Hepatocyte (in vitro differentiated cells): ENCODE measurements around the gene MDP1. TPM values are rescaled to one million over a fixed set of nuclear protein-coding genes. Genes with fewer than 3 reads are reported as not detected.

ENCODE experiments used
- DNase-seq: peaks from one replicate; pipeline ENCODE4 v3.0.0-alpha.2; 2016; ENCODE audit warnings: low spot score
- H2AFZ ChIP-seq: fragments of 200-600 bp; sonication (generic); 2 replicates; pipeline ENCODE4 v1.6.0; 2016; ENCODE audit warnings: antibody characterized with exemption, mild to moderate bottlenecking
- H3K27ac ChIP-seq: fragments of 200-600 bp; sonication (generic); 2 replicates; pipeline ENCODE4 v1.5.1; 2016; ENCODE audit warnings: mild to moderate bottlenecking
- H3K27me3 ChIP-seq: fragments of 200-600 bp; sonication (generic); 2 replicates; pipeline ENCODE4 v1.6.1; 2016
- H3K36me3 ChIP-seq: fragments of 200-600 bp; sonication (generic); replicated peaks from 2 replicates; pipeline ENCODE4 v1.5.1; 2016; ENCODE audit warnings: low read depth; ENCODE audit not compliant: insufficient read depth
- H3K4me1 ChIP-seq: fragments of 200-600 bp; sonication (generic); 2 replicates; pipeline ENCODE4 v1.5.1; 2016; ENCODE audit warnings: mild to moderate bottlenecking, moderate library complexity; ENCODE audit not compliant: insufficient read depth
- H3K4me2 ChIP-seq: fragments of 200-600 bp; sonication (generic); 2 replicates; pipeline ENCODE4 v1.6.0; 2016
- H3K4me3 ChIP-seq: fragments of 200-600 bp; sonication (generic); 2 replicates; pipeline ENCODE4 v1.5.1; 2016; ENCODE audit warnings: mild to moderate bottlenecking
- H3K79me2 ChIP-seq: fragments of 200-600 bp; sonication (generic); 2 replicates; pipeline ENCODE4 v1.6.0; 2017; ENCODE audit warnings: mild to moderate bottlenecking
- H3K9me2 ChIP-seq: fragments of 200-600 bp; sonication (generic); replicated peaks from 2 replicates; pipeline ENCODE4 v1.6.0; 2017; ENCODE audit warnings: mild to moderate bottlenecking; ENCODE audit not compliant: insufficient read depth
- H3K9me3 ChIP-seq: fragments of 200-600 bp; sonication (generic); 2 replicates; pipeline ENCODE4 v1.5.1; 2016; ENCODE audit warnings: low read depth, mild to moderate bottlenecking
- H4K20me1 ChIP-seq: fragments of 200-600 bp; sonication (generic); 2 replicates; pipeline ENCODE4 v1.6.0; 2016; ENCODE audit warnings: mild to moderate bottlenecking; ENCODE audit not compliant: insufficient read depth, poor library complexity, severe bottlenecking
- CTCF ChIP-seq: fragments of 200-600 bp; sonication (generic); IDR thresholded peaks from 2 replicates; pipeline ENCODE4 v1.5.1; 2016; ENCODE audit warnings: antibody characterized with exemption, mild to moderate bottlenecking; ENCODE audit not compliant: poor library complexity
- EZH2 ChIP-seq: fragments of 200-600 bp; sonication (generic); IDR thresholded peaks from 2 replicates; pipeline ENCODE4 v1.6.1; 2016; ENCODE audit warnings: antibody characterized with exemption, mild to moderate bottlenecking, borderline replicate concordance
- EZH2phosphoT487 ChIP-seq: fragments of 200-600 bp; sonication (generic); IDR thresholded peaks from one replicate; pipeline ENCODE4 v1.6.1; 2018; ENCODE audit warnings: antibody characterized with exemption, mild to moderate bottlenecking, low read depth, moderate library complexity; ENCODE audit not compliant: unreplicated experiment, severe bottlenecking
- WGBS: methylation state at CpG from one replicate; pipeline ENCODE4 v1.1.6; 2016; ENCODE audit warnings: low lambda C conversion rate; ENCODE audit errors: missing lambda C conversion rate; 5-methylcytosine and 5-hydroxymethylcytosine counted together
- polyA plus RNA-seq: library from polyadenylated mRNA; unstranded; fragments of >200 nt; fragmentation: Nextera tagmentation; extraction: Ambion mirVana; gene quantifications from 2 replicates; pipeline ENCODE4 v1.2.1, GENCODE V29; 2016
- total RNA-seq: library from RNA; depleted of rRNA; stranded (reverse); fragments of >200 nt; gene quantifications from 2 replicates; pipeline ENCODE4 v1.2.3, GENCODE V29; 2014

Gene MDP1
- total and polyA plus RNA-seq, 2 experiments from 2014 or later = 8.0 to 16.1 TPM

- H2AFZ ChIP-seq = peak within 1 kb of the TSS; percentile 94
- no peak for TF ChIP-seq EZH2phosphoT487
- TF ChIP-seq EZH2 = no peak
- no peak for TF ChIP-seq CTCF
- no peaks in the 10 kb centered on the region for H3K36me3 ChIP-seq
- H3K27ac ChIP-seq = peak within 1 kb of the TSS; percentile 99
- H3K4me3 ChIP-seq = peak within 1 kb of the TSS; percentile 95
- no peaks in the 10 kb centered on the region for H4K20me1 ChIP-seq
- no peaks in the 10 kb centered on the region for H3K9me2 ChIP-seq
- peaks cover 64% of the 10 kb centered on the region for H3K79me2 ChIP-seq
- H3K4me1 ChIP-seq = peaks cover 13% of the 10 kb centered on the region
- no peaks in the 10 kb centered on the region for H3K9me3 ChIP-seq
- peak within 1 kb of the TSS; percentile 94 for H3K4me2 ChIP-seq
- 2% methylated on average over 82 of the region's 89 CpGs for WGBS
- H3K27me3 ChIP-seq = no peaks in the 10 kb centered on the region
- DNase-seq = peak; percentile 92
These were observed 20.4 kb downstream of the MDP1 start, which contains the start of gene TM9SF1 for GRCh38 chr14:24195186-24196070. TSS of gene TM9SF1 (minus strand) at chr14:24195441. CDS start at chr14:24195019, 422 bp downstream.

GRCh38 chr14:24194873-24195185 is 21.0 kb downstream of the MDP1 start:
- peak overlapping the region; percentile 94 for H3K4me2 ChIP-seq
- H4K20me1 ChIP-seq = no peaks in the 10 kb centered on the region
- no peaks in the 10 kb centered on the region for H3K36me3 ChIP-seq
- H3K79me2 ChIP-seq = peaks cover 59% of the 10 kb centered on the region
- H3K4me1 ChIP-seq = peaks cover 13% of the 10 kb centered on the region
- WGBS = 78% methylated on average over 5 of the region's 8 CpGs
- DNase-seq = no peak
- peak overlapping the region; percentile 99 for H3K27ac ChIP-seq
- H3K9me3 ChIP-seq = no peaks in the 10 kb centered on the region
- H3K9me2 ChIP-seq = no peaks in the 10 kb centered on the region
- peak overlapping the region; percentile 94 for H2AFZ ChIP-seq
- H3K4me3 ChIP-seq = peak overlapping the region; percentile 95
- H3K27me3 ChIP-seq = no peaks in the 10 kb centered on the region
- TF ChIP-seq EZH2 = no peak
- TF ChIP-seq CTCF = no peak
- TF ChIP-seq EZH2phosphoT487 = no peak

GRCh38 chr14:24194186-24194872 is 21.5 kb downstream of the MDP1 start:
- 91% methylated on average over 7 of the region's 7 CpGs for WGBS
- Histone ChIP-seq H3K4me3 (peak overlapping the region; percentile 95), H3K27me3 (no peaks in the 10 kb centered on the region), H3K9me3 (no peaks in the 10 kb centered on the region), H4K20me1 (no peaks in the 10 kb centered on the region), H3K79me2 (peaks cover 58% of the 10 kb centered on the region), H3K9me2 (no peaks in the 10 kb centered on the region), H3K27ac (peak overlapping the region; percentile 99), H3K4me2 (peak overlapping the region; percentile 94), H3K4me1 (peaks cover 13% of the 10 kb centered on the region), H2AFZ (no peak overlapping the region), H3K36me3 (no peaks in the 10 kb centered on the region)
- TF ChIP-seq EZH2 (no peak), EZH2phosphoT487 (no peak), CTCF (no peak)
- no peak for DNase-seq
